Non-pigmented ciliary epithelial cell (primary cell): ENCODE data around the gene GRN.
"Not testable (repeated sequence)": the region's sequence is repeated elsewhere in the genome, so short reads cannot be mapped to it uniquely, and the experiment has no call there.

Experiments
- DNase-seq: peaks from one replicate; pipeline ENCODE4 v3.0.0-alpha.2; 2010; ENCODE audit warnings: low read depth

Gene GRN

GRCh38 chr17:44321246-44322120, 23.6 kb upstream of the GRN start:
- no peak for DNase-seq

GRCh38 chr17:44322236-44322895, 22.7 kb upstream of the GRN start:
- DNase-seq: no peak

GRCh38 chr17:44323359-44324091, 21.6 kb upstream of the GRN start:
- no peak for DNase-seq

- no peak for DNase-seq
Observed at GRCh38 chr17:44324092-44324570, 21.0 kb upstream of the GRN start.

- no peak for DNase-seq
Observed at GRCh38 chr17:44324571-44325275, 20.4 kb upstream of the GRN start, which contains the start of gene SLC25A39. Gene SLC25A39, minus strand, starts transcription at chr17:44324823. Its CDS starts 1,261 bp downstream, at chr17:44323562.

DNA sequence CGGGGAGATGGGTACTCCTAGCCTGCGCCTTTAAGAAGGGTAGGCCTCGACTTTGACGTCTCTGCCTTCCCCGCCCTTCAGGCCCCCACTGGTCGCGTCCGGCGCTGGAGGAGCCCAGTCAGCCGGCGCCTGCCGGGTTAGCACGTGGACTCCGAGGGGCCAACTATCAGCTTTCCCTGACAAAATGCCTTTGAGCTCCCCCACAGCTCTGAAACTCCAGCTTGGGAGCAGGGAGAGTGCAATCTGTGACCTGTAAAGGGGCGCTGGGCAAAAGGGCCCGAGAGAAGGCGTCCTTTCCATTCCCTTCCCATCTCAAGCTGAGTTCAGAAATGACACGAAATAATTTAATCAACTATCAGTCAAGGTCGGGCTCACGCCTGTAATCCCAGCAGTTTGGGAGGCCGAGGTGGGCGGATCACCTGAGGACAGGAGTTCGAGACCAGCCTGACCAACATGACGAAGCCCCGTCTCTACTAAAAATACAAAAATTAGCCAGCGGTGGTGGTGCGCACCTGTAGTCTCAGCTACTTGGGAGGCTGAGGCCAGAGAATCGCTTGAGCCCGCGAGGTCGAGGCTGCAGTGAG, 18.1 kb upstream of the GRN start:
- DNase-seq: peak; percentile 86

- DNase-seq: no peak
Observed at GRCh38 chr17:44327715-44328449, 17.2 kb upstream of the GRN start.

- not testable (repeated sequence) for DNase-seq
Observed at GRCh38 chr17:44329516-44329915, 15.6 kb upstream of the GRN start.

DNA sequence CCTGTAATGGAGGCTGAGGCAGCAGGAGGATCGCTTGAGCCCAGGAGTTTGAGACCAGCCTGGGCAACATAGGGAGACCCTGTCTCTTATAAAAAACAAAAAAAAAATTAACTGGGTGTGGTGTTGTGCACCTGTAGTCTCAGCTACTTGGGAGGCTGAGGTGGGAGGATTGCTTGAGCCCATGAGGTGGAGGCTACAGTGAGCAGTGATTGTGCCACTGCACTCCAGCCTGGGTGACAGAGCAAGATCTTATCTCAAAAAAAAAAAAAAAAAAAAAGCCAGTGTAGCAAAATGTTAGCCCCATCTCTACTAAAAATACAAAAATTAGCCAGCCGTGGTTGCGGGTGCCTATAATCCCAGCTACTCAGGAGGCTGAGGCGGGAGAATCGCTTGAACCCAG, 14.8 kb upstream of the GRN start:
- DNase-seq: not testable (repeated sequence)

DNA sequence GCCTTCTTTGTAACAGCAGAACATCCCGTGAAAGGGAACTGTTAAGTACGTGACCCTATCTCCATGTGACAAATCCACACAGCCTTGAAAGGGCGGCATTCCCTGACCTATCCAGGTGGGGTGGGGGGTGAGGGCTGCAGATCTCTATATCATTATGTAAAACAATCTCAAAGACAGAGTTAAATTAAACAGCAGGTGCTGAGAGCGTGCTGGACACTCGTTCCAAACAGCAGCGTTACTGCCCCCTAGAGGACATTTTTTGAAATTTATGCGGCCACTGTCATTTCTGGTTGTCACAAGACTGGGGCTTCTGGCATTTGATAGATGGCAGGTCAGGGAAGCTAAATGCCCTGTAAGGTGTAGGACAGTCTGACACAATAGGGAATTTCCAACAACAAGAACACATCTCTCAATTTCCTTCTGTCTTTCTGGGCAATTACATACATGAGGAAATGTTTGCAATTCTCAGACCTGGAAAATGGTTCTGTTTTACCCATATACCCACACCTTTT, 13.8 kb upstream of the GRN start:
- DNase-seq: no peak

- DNase-seq: no peak
Observed at GRCh38 chr17:44333371-44333770, 11.7 kb upstream of the GRN start.

DNA sequence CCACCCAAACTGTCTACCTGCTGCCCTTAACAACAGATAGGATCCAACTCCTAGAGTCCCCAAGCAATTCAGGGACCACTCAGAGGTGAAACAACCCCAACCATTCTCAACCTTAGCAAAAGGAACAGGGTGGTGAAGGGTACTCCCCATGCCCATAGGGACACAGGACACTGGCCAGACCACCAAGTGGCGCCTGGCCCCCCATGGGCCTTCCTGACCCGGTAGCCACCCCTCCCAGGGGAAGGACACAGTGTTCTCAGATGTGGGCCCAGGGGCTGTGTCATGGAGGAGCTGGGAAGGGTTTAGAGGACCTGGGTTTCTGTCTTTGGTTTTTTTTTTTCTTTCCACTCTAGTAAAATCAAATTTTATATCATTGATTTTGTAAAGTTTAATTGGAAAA, 10.8 kb upstream of the GRN start:
- DNase-seq: no peak

- no peak for DNase-seq
Observed at GRCh38 chr17:44334727-44335126, 10.4 kb upstream of the GRN start.

DNA sequence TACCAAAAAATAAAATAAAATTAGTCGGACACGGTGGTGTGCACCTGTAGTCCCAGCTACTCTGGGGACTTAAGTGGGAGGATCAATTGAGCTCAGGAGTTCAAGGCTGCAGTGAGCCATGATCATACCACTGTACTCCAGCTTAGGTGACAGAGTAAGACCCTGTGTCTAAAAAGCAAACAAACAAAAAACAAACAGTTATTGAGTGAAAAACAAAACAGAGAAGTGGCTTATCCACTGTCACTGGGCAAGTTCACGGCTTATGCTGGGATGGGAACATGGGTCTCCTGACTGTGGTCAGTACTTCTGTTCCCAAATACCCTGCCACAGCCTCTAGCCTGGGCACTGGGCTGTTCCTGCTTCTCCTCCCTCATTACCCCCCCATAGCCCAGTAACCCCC, 9.5 kb upstream of the GRN start:
- DNase-seq: no peak

DNA sequence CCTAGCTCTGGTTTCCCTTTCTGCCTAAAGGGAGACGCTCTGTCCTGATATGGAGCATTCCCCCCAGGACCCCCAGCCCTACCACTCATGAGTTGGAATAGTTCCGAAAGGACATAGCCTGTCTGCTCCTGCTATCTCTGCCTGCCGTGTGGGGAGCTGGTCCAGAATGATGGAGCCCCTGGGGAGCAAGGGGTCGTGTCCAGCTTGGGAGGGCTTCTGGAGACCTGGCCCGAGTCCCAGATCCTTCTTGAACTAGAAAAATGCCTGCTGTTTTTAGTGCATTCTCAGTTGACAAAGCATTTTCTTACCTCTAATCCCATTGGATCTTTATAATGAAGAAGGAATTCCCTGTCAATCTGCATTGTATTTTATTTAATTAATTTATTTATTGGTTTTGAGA, 9.1 kb upstream of the GRN start:
- no peak for DNase-seq

DNA sequence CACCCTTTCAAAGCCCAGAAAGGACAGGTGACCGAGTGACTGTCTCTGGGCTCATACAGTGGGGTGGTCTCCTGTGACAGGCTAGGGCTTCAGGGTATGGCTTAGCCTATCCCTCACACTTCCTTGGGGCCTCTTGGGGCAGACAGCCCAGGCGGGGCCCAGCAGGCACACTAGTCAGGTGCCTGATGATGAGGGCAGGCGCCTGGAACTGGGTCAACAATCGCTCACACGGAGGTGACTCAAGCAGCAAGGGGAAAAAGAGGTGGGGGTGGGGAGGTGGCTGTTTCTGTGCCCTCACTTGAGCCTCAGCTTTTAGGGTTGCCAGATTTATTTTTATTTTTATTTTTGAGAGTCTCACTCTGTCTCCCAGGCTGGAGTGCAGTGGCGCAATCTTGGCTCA, 6.4 kb upstream of the GRN start:
- DNase-seq: no peak

- not testable (repeated sequence) for DNase-seq
Observed at GRCh38 chr17:44340553-44340952, 4.5 kb upstream of the GRN start.

- DNase-seq: no peak
Observed at GRCh38 chr17:44343510-44344209, 1.4 kb upstream of the GRN start.

DNA sequence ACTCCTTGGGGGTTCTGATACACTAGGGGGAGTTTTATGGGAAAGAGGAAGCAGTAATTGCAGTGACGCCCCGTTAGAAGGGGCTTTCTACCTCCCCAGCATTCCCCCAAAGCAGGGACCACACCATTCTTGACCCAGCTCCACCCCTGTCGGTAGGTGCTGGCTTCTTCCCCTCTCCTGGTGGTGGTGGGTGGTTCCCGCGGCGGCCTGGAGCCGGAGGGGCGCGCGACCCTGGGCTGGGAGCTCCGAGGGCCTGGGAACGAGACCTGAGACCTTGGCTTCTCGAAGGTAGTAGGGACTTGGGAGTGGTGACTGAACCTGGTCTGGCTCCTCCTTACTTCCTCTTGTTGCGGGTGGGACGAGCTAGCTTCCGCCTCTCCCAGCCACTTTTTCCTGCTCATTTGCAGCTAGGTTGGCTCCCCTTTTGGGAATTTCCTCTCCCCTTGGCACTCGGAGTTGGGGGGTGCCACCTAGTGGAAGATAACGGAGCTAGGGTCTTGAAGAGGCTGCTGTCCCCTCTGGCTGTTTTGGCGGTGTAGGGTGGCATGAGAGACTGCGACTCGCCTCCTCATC, 438 bp downstream of the GRN start:
- no peak for DNase-seq
